GM18909 (cell line): ENCODE results near the gene NFS1.

Experiments
- ATAC-seq: cut with Tn5 transposase; IDR thresholded peaks from one replicate; pipeline ENCODE4 v1.9.1; 2021; ENCODE audit warnings: mild to moderate bottlenecking; ENCODE audit not compliant: unreplicated experiment, poor library complexity

The NFS1 gene

DNA sequence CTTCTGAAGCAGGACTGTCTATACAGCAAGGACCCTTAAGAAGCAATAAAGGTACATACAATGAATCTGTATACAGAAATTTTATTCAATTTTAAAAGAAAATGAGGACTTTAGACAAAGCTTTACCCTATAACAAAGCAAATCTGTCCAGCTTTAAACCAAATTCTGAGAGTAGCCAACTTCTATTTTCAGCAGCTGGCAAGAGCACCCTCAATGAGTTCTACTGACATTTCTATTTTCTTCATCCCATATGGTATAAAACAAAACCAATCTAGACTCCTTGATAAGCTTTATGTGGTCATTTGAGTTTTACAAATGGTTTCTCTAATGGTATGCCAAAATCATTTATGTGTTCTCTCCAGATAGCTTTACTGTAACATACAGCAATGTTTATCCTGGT is 47.2 kb downstream of the NFS1 start:
- ATAC-seq = no peak

DNA sequence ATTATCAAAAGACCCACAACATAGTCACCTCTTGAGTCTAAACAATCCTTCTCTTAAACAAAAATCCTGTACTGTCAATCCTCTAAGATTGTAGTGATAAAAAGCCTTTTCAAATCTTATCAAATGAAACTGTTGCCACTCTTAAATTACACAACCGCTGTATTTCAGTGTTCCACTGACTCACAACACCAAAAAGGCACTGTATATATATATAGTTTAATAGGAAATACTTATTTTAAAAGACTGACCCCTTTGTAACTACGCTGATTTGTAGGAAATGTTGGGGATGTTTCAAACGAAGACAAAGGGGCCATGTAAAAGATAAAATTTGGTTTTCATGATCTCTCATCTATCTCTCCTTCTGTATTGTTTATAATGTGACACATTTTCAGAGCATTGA is 48.5 kb downstream of the NFS1 start:
- no peak for ATAC-seq

DNA sequence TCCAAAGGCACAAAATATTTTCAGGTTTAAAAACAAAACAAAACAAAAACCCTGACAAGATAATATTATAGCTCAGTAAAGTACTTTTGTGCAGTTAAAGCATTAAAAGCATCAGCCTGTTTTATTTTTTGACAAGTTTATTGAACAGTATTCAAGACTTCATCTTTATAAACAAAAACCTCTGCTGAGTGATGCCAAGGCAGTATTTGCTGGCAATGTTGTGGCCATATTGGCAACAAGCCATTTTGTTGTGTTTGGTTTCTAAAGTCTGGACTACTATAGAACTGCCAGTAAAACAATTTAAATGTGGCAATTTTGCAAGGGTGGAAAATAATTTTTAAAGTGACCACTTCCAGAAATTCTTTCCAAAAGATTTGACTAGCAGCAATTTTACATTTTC is 50.3 kb downstream of the NFS1 start:
- no peak for ATAC-seq

DNA sequence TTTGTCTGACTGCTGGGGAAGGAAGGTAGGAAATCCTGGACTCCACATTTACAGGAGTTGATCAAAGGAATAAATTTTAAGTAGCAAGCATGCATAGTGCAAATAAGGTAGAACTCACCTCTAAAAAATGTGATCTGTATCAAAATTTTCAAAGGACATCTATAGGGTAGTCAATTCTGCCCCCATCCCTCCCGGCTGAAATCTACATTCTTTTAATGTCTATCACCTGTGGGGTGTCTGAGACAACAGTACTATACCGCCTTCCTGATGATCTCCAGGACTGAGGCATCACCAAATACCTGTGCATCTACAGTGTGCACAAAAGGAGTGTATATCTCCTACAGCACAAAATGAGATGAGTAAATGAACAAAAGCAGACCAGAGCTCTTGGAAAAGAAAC is 54.3 kb downstream of the NFS1 start:
- no peak for ATAC-seq

DNA sequence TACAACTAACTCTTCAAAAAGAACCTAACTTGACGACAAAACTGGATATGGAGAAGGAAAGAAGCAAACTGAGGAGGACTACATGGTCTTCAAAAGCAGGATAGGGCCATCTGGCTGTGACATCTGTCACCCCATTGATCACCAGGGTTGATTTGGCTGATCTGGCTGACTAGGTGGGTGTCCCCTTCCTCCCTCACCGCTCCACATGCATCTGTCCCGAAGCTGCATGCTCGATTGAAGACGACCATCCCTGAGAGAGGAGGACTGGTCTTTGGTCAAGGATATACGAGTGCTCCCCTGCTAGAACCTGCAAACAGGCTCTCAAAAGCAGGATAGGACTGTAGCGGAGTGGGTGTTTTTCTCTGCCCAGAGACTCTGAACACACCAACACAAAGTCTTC is 56.1 kb downstream of the NFS1 start:
- ATAC-seq = no peak

DNA sequence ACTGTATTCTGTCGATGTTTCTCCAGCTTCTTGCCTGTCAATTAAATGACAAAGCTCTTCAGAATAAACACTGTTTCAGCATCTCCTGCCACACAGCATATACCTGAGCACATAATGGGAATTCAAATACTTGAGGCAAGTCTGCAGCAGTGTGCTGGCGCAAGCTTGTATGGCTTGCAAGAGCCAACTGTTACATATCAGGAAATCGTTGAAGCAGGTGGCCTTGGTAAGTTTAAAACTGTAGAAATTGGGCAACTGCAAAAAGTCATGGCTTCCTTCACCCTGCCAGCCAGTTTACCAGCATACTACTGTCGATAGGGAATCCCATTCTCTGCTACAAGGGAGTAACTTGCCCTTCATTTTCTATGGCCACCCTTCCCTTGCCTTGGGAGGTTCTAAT is 57.4 kb downstream of the NFS1 start:
- ATAC-seq = no peak

DNA sequence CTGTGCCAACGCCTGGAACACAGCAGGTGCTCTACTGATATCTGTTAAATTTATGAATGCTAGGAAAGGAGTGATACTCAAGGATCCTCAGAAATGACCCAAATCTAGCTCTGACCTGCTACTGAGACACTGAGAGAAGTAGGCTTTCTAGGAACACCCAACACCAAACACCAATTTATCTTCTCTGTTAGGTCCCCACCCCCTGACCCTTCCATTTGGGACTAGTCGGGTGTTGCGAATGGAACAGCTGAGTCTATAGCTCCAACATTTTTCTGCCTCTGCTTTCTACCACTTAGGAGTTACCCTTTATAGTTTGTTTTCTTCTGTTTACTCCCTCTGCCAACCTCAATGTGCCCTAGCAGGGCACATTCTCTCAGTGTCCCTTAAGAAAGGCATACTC is 58.4 kb downstream of the NFS1 start:
- no peak for ATAC-seq

DNA sequence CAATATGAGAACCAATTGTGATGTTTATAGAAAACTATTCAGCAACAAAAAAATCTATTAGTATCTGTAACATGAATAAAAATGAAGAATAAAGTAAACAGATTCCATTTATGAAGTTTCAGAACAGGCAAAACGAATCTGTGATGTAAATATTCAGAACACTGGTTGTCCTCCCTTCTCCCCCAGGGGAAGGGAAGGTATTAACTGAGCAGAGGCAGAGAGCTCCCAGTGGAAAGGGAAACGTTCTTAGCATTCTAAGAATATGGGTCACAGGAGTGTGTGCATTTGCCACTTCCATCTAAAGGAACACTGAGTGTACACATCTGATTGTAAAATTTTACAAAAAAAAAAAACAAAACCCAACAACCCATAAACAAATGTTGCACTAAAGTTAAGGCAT is 60.4 kb downstream of the NFS1 start:
- no peak for ATAC-seq

DNA sequence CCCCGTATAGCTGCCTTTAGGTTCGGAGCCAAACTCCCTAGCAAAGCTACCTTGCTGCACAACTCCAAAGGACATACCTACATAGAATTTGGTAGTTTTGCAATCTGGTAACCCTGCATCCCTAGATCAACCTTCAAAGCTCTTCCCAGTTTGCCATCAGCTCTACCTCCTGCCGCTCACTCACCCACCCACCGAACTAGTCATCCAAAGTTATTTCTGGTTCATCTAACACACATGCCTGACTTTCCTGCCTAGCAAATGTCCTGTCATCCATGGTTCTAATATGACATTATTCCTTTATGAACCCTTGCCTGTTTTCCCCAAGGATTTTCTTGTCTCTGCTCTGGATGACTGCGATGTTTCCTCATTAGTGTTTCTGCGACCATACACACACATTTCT is 61.9 kb downstream of the NFS1 start:
- no peak for ATAC-seq

DNA sequence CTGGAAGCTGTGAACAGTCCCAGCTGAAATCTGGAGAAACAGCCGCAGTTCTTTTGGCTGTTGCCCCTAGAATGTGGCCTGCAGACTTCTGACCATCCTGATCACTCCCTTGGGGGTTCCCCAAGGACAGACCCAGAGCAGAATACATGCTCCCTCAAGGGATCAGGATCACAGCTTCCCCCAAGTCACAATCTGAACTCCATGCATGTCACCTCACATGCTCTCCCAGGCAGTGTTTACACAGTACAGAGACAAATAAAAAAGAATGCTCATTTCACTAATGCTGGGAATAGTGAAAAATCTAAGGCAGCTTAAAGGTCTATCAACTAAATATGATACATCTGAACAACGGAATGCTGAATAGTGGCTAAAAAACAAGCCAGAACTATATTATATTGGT is 63.1 kb downstream of the NFS1 start:
- ATAC-seq = no peak

DNA sequence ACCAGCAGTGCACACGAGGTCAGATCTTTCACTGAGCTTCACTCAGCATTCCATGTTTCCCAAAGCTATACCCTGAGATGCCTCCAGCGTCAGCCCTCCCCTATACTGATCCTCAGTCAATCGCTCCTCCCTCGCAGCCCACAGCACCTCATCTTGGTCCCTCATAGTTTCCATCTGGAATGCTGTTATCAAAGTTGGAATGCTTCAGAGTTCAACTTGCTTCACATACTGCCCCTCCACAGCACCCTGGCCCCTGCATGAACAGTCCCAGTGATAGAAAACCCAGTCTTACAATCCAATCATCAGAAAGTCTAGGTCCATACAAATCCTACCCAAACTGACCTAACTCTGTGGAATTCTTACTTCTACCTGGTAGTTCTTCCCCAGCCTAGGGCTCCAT is 63.5 kb downstream of the NFS1 start:
- ATAC-seq = no peak

DNA sequence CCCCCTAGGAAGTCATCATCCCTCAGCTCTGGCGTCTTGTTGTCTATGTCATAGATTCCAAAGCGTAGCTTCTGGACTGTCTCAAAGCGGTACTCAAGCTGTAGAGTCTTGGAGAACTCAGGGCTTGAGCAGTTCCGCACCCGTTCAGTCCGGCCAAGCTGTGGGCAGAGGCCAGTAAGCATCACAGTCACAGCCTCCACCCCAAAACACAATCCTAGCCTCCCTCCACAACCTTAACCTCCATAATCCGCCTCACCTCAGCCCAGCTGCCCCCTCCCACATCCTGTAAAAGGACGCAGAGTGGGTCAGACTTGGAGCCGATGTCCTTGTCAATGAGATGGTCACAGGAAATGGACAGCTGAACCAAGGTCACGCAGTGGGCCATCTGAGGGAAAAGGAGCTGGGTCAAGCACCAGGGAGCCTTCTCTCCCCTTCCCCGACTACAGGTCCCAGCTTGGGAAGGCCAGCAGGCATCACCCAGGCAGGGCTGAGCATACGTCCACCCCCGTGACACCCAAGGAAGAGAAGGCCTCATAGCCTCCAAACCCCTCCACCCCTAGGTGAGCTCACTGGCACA is 66.5 kb downstream of the NFS1 start:
- ATAC-seq = no peak

DNA sequence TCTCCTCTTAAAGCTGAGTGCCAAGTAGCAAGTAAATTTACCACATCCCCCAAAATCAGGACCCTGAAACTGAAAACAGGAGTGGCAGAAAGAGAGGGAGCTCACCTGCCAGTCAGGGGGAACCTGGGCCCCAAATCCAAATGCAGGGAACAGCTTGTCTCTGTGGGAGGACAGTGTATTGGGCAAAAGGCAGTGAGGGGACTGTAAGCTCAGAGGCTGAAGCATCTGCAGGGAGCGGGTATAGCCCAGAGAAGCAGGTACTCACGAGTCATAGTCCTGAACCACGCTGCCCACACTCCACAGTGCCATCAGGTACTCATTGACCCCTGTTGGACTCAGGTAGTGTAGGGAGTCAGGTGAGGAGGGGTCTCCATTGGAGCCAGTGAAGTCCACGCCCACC is 68.5 kb downstream of the NFS1 start:
- no peak for ATAC-seq

DNA sequence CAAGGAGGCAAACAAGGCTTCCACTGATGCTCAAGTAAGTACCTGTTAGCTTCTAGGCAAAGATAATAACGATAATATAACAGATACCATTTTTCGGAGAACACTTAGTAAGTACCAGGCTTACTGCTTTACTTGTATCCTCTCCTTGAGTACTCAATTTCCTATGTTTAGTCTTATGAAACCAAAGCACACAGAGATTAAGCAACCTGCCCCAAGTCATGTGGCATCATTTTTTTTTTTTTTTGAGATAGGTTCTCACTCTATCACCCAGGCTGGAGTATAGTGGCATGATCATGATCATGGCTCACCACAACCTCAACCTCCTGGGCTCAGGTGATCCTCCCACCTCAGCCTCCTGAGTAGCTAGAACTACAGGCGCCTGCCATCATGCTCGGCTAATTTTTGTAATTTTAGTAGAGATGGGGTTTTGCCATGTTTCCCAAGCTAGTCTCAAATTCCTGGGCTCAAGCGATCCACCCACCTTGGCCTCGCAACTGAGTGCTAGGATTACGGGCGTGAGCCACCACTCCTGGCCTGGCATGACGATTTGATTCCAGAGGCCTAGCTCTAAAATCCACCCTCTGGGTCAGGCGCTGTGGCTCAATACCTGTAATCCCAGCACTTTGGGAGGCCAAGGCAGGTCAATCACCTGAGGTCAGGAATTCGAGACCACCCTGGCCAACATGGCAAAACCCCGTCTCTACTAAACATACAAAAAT is 69.6 kb downstream of the NFS1 start:
- ATAC-seq = no peak

DNA sequence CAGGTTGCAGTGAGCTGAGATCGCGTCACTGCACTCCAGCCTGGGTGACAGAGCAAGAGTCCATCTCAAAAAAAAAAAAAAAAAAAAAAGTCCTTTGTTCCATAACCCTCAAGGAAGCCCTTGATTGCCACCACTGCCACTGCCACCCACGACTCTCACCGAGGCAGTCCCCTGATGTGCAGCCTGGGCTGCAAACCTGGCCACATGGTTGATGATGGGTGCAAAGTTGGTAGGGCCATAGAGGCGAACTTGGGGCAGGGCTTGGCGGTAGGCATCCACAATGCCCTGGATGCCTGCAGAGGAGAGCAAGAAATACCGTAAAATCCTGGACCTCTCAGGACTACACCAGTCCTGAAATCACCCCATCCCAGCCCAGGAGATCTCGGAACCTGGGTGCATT is 72.0 kb downstream of the NFS1 start:
- no peak for ATAC-seq

DNA sequence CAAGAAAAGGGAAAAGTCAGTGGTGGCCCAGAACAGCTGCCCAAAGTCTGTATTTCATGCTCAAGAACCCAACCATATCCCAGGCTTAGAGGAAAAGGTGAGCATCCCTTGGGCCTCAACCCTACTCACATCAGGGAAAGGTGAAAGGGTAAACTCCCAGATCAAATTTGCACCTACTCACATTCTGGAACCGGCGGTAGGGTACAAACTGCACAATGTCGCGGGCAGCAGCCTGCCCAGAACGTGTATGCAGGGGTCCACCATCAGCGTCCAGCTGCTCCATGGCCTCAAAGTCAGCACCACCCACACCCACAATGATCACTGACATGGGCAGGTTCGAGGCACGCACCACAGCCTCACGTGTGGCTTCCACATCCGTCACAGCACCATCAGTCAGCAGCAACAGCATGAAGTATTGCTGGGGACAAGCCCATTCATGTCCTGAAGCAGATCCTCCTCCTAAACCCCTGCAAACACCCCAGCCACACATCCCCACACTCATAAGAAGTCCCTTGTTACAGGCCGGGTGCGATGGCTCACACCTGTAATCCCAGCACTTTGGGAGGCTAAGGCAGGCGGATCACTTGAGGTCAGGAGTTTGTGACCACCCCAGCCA is 72.7 kb downstream of the NFS1 start:
- no peak for ATAC-seq

DNA sequence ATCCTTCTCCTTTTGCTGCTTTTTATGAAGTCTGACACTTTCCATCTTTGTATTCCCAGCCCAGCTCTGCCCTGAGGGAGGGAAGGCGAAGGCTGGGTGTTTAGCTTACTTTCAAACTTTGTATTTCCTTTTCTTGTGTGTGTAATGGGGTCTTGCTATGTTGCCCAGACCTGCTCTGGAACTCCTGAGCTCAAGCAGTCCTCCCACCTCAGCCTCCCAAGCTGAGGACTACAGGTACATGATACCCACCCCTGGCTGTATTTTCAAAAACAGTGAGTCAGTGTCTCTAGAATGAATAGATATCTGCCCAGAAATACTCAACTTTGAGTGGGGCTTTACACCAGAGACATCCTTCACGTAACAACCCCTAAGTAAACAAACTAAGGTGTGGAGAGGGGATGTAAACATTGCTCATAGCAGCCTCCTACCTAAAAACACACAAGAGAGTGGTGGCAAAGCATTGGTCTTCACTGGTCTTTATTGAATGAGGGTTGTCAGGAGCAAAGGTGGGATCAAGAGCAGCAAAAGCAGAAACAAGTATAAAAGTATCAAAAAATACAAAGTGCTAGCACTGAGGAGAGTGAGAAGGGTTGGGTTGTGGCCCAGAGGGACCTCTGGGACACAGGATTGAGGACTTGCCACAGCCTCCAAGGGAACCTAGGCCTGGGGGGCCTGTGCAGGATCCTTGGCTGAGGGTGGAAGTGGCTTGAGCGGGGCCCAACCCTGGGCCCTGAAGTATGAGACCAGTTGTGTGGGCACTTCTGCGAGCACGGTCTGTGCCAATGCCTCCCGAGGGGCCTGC is 73.4 kb downstream of the NFS1 start:
- no peak for ATAC-seq

DNA sequence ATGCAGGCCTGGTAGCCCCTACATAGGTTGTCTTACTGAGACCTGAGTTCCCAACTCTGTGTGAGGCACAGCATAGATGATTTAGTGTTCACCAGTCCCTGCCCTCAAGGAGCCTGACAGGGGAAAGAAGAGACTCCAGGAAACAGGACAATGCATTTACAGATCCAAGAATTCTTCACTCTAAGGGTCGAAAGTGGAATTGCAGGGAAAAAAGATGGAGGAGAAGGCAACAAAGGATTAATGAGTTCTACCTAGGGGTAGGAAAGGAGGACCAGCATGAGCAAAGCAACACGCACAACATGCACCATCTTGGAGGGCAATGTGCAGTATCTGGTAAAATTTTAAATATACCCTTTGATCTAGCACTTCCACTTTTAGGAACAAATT is 77.6 kb downstream of the NFS1 start:
- no peak for ATAC-seq

DNA sequence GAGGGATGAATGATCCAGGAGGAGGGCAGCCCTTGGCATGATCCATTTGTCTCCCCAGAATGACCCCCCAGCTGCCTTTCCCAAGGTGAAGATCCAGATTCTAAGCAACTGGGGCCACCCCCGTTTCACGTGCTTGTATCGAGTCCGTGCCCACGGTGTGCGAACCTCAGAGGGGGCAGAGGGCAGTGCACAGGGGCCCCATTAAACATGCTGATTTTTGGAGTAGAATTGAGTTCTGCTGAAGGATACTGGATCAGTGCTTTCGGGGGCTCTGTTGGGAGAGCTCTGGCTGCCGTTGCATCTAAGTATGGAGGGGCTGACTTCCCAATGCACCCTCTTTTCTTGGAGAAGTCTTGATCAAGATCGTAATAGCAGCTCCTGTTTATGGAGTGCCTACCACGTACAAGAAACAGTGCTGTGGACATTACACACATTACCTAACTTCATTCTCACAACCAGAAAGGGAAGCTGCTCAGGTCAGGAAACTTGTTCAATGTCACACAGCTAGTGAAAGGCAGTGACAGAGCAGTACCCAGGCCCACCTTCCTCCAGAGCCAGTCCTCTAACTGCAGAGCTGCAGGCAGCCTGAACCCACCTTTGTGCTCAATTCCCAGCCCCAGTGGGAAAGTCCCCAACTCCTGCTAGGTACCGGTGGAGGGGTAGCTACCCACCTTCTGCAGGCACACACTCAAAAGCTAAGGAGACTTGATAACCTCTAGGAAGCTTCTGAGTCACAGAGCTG is 78.2 kb downstream of the NFS1 start:
- ATAC-seq = no peak

DNA sequence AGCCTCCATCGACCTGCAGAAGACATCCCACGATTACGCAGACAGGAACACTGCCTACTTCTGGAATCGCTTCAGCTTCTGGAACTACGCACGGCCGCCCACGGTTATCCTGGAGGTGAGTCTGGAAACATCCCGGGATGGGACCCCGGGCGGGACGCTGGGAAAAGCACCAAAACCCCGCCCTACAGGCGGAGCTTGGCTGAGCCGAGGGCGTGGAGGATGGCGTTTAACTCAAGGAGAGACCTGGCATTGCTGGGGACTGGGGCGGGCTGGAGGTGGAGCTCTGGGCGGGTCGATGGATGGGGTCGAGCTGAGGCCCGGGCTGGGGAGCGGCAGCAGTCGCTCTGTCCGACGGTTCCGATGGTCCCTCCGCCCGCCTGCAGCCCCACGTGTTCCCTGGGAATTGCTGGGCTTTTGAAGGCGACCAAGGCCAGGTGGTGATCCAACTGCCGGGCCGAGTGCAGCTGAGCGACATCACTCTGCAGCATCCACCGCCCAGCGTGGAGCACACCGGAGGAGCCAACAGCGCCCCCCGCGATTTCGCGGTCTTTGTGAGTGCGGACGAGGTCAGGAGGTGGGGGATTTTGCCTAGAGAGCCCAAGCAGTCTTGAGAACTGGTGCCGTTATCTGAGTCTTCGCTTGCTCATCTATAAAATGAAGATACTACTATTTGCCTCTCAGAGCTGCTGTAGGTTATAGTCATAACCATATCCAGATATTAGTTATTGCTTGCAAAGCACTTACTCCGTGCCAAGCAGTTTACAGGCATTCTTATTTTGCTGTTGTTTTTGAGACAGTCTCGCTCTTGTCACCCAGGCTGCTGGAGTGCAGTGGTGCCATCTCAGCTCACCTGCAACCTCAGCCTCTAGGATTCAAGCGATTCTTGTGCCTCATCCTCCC is 79.7 kb downstream of the NFS1 start:
- ATAC-seq = peak; percentile 38
